Measurements from ENCODE around the gene TRAF6.

DNA sequence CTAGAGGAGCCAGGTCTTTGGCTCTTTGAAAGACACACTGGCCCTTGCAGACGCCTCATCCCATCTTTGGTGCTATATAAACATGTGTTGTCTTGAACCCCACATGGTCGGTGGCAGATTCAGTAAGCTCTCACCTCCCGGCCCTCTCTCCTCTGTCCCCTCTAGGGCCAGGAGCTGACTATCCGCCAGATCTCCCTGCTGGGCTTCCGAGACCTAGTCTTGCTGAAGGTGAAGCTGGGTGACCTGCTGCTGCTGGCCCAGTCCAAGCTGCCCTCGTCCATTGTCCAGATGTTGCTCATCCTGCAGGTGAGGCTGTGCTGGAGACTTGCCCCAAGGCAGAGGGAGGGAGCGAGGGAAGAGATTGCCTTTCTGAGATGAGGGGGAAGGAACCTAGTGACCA, 63.9 kb downstream of the TRAF6 start:
- TF ChIP-seq, protein P1, sequence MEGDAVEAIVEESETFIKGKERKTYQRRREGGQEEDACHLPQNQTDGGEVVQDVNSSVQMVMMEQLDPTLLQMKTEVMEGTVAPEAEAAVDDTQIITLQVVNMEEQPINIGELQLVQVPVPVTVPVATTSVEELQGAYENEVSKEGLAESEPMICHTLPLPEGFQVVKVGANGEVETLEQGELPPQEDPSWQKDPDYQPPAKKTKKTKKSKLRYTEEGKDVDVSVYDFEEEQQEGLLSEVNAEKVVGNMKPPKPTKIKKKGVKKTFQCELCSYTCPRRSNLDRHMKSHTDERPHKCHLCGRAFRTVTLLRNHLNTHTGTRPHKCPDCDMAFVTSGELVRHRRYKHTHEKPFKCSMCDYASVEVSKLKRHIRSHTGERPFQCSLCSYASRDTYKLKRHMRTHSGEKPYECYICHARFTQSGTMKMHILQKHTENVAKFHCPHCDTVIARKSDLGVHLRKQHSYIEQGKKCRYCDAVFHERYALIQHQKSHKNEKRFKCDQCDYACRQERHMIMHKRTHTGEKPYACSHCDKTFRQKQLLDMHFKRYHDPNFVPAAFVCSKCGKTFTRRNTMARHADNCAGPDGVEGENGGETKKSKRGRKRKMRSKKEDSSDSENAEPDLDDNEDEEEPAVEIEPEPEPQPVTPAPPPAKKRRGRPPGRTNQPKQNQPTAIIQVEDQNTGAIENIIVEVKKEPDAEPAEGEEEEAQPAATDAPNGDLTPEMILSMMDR (IDR thresholded peaks at IDR 0.05): no peak
- TF ChIP-seq POLR2A (IDR thresholded peaks at IDR 0.05): no peak
